Measurements from ENCODE around the gene RNU1-2. TPM values are rescaled to one million over a fixed set of nuclear protein-coding genes. Genes with fewer than 3 reads are reported as not detected.
"Not testable (repeated sequence)": the region's sequence is repeated elsewhere in the genome, so short reads cannot be mapped to it uniquely, and the experiment has no call there.

Gene RNU1-2
- total RNA-seq, 2 experiments from 2014 or later, result 3,257 to 3,430 TPM

DNA sequence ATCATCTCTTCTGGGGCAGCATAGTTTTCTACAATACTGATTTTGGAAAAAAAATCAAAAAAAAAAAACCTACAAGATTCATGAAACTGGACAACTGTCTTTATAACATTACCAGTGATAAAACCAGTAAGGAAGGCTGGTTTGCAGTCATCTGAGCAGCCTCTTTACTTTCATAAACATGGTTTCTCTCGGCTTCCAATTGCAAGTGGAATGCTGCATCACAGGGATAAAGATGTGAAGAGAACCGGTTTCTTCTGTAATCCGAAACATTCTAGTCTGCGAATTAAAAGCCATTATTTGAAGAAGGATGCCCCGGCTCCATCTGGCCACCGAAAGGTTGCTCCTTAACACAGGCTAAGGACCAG, 565 bp upstream of the RNU1-2 start:
- not testable (repeated sequence) for DNase-seq; ATAC-seq (ENCODE audit: low read depth); H3K9me3 Mint-ChIP-seq; H3K36me3 Mint-ChIP-seq
- Mint-ChIP-seq H3K27me3 (peaks cover 11% of the 10 kb centered on the region), H3K27ac (peak overlapping the region; percentile 99), H3K4me3 (peak overlapping the region; percentile 80), H3K4me1 (peaks cover 20% of the 10 kb centered on the region)
- POLR2A ChIA-PET, result interaction anchor here (2.8 kb wide), 1 partner anchor 10 kb away, joined by 48 read pairs; no protein-coding TSS in a partner anchor

DNA sequence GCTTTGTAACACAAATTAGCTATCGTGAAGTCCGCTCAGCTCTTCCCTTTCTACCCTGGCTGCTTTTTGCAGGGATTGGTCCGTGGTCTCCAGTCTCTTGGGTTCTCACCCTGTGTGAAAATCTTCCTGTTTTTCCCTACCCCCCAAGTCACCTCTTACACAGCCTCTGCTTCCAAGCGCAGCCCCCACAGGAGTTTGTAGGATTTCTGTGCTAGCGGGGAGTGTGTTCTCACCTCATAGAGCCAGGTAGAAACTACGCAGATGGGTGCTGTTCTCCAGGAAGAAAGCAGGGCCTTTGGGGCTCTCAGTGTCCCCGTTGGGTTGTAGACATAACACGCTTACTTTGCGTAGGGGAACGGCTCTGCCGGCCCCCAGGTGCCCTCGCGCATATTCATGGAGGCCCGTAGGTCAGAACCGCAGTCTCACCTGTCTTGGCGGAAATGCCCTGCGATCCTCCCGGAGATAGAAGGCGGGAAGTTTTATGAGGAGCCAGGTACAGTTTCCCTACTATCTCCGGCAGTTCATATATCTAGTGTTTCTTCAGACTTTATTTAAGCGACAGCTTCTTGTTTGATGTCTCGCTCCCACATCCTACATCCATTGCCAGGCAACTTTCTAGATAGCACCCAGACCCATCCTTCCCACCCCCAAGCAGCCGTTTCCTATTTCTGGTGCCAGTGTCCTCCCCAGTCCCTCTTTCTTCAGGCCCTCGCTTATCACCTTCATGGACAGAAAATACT, 706 bp downstream of the RNU1-2 start:
- ATAC-seq (ENCODE audit: low read depth) (peak; percentile 23), DNase-seq (peak; percentile 72)
- not testable (repeated sequence) for H3K9me3 Mint-ChIP-seq, H3K36me3 Mint-ChIP-seq, H3K27me3 Mint-ChIP-seq
- H3K4me1 Mint-ChIP-seq, result peaks cover 28% of the 10 kb centered on the region
- POLR2A ChIA-PET, result interaction anchor here (0.7 to 2.8 kb wide), 4 partner anchors 9 to 253 kb away, joined by 3 to 48 read pairs (median 4); partner anchors contain the start of gene CROCC
- H3K27ac Mint-ChIP-seq, result peak overlapping the region; percentile 99
- peak overlapping the region; percentile 80 for H3K4me3 Mint-ChIP-seq

DNA sequence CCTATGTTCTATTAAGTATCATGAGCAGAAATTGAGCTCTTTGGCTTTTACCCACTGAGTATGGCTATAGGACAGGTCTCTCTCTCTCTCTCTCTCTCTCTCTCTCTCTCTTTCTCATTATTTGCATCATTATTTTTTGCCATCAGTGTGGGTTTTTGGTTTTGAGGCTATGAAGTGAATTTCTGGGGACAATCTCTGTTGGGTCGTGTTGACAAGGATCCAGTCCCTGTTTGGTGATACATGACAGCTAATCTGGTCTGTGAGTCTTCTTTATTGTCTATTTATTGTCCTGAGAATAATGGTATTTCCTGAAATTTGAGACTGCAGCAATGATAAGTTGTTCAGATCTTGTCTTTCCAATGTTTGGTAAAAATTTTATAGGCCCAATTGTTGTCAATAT, 1.9 kb downstream of the RNU1-2 start:
- H3K27ac Mint-ChIP-seq, result peak overlapping the region; percentile 80

DNA sequence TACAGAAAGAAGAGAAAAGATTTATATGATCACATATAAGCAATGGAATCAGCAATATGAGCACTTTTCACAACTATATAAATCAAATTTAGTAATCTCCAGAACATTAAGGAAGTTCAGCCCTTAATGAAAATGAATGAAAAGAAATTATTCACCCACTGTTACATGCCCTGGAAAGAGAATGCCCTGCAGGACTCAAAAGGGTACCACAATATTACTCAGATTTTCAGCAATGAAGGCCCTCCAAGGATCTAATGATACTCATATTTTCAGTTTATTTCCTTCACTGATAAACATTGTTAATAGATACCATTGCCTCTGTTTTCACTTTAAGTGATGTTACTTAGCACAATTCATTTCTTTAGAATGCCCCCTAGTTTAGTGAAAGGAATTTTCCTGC, 2.5 kb downstream of the RNU1-2 start:
- ATAC-seq (ENCODE audit: low read depth); DNase-seq; H3K27me3 Mint-ChIP-seq; H3K4me3 Mint-ChIP-seq; H3K27ac Mint-ChIP-seq; H3K36me3 Mint-ChIP-seq; H3K9me3 Mint-ChIP-seq; POLR2A ChIA-PET: not testable (repeated sequence)
- peaks cover 40% of the 10 kb centered on the region for H3K4me1 Mint-ChIP-seq

More for the DNA sequence above, 1.9 kb downstream of the RNU1-2 start:
- not testable (repeated sequence) for DNase-seq; ATAC-seq (ENCODE audit: low read depth); H3K27me3 Mint-ChIP-seq; H3K36me3 Mint-ChIP-seq; H3K9me3 Mint-ChIP-seq
- Mint-ChIP-seq H3K4me1 (peaks cover 35% of the 10 kb centered on the region), H3K4me3 (peak overlapping the region; percentile 74)
- POLR2A ChIA-PET, result interaction anchor here (2.8 kb wide), 1 partner anchor 8 kb away, joined by 48 read pairs; no protein-coding TSS in a partner anchor

DNA sequence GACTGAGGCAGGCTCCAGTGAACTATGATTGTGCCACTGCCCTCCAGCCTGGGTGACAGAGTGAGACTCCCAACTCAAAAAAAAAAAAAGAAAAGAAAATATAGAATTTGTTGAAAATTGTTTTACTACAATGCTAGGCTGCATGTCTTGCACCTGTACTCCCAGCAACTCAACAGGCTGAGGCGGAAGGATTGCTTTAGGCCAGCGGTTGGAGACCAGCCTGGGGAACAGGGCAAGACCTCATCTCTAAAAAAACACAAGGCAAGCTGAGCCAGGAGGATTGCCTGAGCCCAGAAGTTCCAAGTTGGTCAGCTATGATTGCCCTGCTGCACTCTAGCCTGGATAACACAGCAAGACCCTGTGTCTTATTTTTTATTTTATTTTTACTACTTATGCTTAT, 3.2 kb downstream of the RNU1-2 start:
- peaks cover 44% of the 10 kb centered on the region for H3K4me1 Mint-ChIP-seq
- H3K27me3 Mint-ChIP-seq; ATAC-seq (ENCODE audit: low read depth); H3K9me3 Mint-ChIP-seq; H3K36me3 Mint-ChIP-seq; H3K4me3 Mint-ChIP-seq; H3K27ac Mint-ChIP-seq; POLR2A ChIA-PET: not testable (repeated sequence)
- peak; percentile 25 for DNase-seq

DNA sequence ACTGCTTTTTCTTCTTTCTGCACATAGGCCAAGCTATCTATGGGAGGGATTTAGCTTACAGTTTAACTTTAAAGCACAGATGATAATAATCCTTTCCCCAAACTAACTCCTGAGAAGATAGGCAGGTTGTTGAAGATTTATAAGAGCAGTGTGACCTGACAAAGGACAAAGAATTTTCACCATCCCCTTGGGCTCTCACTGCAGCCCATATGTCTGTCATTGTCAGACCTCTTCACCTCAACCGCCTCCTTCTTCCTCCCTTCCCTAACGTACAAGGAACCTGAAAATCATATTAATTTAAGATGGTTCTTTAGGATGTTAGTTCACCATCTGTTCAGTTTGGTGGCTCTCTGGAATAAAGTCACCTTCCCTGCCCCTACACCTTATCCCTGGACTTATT, 5.0 kb downstream of the RNU1-2 start:
- DNase-seq (no peak), ATAC-seq (ENCODE audit: low read depth) (no peak)
- POLR2A ChIA-PET, result no interaction called here
- peak overlapping the region; percentile 5 for H3K4me3 Mint-ChIP-seq
- H3K36me3 Mint-ChIP-seq, result no peaks in the 10 kb centered on the region
- no peaks in the 10 kb centered on the region for H3K9me3 Mint-ChIP-seq
- H3K27ac Mint-ChIP-seq, result no peak overlapping the region
- H3K4me1 Mint-ChIP-seq, result peaks cover 39% of the 10 kb centered on the region
- H3K27me3 Mint-ChIP-seq, result no peaks in the 10 kb centered on the region

DNA sequence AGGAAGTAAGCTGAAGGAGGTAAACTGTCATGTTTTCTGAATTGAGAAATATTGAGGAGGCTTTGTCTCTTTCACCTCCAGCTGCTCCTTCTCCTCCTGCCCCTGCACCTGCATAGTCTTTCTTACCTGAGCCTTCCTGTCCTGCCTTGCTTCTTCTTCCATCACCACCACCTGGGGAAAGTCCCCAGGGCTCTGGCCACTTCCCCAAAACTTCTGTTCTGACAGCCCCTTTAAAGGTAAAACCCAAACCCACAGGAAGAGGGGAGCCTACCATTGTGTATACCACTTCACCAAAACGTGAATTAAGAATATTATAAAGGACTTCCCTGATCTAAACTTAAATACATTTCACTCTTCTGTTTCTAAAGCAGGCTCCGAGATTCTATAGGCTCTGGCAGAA, 5.6 kb downstream of the RNU1-2 start:
- DNase-seq, result peak; percentile 31
- H3K27me3 Mint-ChIP-seq; H3K36me3 Mint-ChIP-seq; ATAC-seq (ENCODE audit: low read depth); H3K9me3 Mint-ChIP-seq; POLR2A ChIA-PET: not testable (repeated sequence)
- Mint-ChIP-seq H3K4me3 (peak overlapping the region; percentile 63), H3K27ac (peak overlapping the region; percentile 35), H3K4me1 (peaks cover 39% of the 10 kb centered on the region)

DNA sequence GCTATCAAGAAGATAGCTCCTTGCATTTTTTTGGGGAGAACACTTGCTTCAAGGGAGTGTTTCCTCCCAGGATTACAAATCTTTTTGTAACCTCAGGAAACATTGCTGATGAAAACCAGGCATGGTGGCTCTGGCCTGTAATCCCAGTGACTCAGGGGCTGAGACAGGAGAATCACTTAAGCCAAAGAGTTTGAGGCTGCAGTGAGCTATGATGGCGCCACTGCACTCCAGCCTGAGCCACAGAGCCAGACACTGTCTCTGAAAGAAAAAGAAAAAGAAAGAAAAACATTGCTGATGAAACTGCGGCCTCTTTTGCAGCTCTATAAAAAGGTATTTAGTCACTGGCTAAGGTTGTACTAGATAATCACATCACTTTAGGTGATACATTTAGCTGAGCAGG, 7.3 kb downstream of the RNU1-2 start:
- peaks cover 33% of the 10 kb centered on the region for H3K4me1 Mint-ChIP-seq
- no peak overlapping the region for H3K27ac Mint-ChIP-seq
- no peaks in the 10 kb centered on the region for H3K36me3 Mint-ChIP-seq
- H3K4me3 Mint-ChIP-seq, result no peak overlapping the region
- peak; percentile 29 for DNase-seq
- H3K9me3 Mint-ChIP-seq, result no peaks in the 10 kb centered on the region
- no peaks in the 10 kb centered on the region for H3K27me3 Mint-ChIP-seq
- ATAC-seq (ENCODE audit: low read depth), result no peak
- POLR2A ChIA-PET, result interaction anchor here (0.6 to 2.7 kb wide), 7 partner anchors 11 to 389 kb away, joined by 3 to 42 read pairs (median 5); partner anchors contain the start of gene RNU1-1

DNA sequence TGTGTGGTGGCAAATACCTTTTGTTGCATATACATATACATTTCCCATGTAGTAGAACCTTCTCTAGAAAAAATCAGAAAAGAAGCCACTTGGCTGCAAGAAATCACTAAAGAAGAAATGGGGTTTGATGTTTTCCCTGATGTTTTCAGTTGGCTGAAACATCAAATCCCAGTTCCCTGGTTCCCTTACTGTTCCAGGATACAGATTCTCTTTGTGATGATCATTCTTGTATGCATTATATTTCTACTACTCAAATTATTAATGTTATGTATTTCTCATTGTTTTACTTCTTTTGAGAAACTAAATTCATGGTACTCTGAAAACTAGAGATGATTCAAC, 7.6 kb downstream of the RNU1-2 start:
- ATAC-seq (ENCODE audit: low read depth), result no peak
- Mint-ChIP-seq H3K27me3 (no peaks in the 10 kb centered on the region), H3K9me3 (no peaks in the 10 kb centered on the region), H3K36me3 (no peaks in the 10 kb centered on the region), H3K4me3 (no peak overlapping the region), H3K4me1 (peaks cover 34% of the 10 kb centered on the region), H3K27ac (no peak overlapping the region)
- DNase-seq, result no peak
- POLR2A ChIA-PET, result interaction anchor here (1.2 to 2.7 kb wide), 4 partner anchors 11 to 389 kb away, joined by 3 to 42 read pairs (median 16); partner anchors contain the start of gene RNU1-1

DNA sequence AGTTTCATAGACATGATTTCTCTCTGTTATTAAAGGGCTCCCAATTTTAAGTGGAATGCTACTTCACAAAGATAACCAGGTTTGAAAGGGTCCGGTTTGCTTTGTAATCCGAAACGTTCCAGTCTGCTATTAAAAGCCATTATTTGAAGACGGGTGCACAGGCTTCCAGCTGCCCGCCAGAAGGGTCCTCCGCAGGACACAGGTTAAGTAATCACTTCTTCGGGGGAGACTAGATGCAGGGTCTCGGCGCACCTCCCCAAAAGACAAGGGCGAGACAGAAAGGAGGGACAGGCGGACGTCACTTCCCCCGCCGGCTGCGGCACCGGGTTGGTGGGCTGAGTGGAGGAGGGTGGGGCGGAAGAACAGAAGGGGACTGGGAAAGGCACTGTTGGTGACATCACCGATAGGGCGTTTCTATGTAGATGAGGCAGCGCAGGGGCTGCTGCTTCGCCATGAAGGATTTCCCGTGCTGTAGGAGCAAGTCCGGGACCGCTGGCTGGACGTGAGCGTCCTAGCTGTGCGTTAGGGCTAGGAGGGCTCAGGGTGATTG, 8.9 kb downstream of the RNU1-2 start:
- no peaks in the 10 kb centered on the region for H3K27me3 Mint-ChIP-seq
- H3K4me1 Mint-ChIP-seq, result peaks cover 34% of the 10 kb centered on the region
- no peaks in the 10 kb centered on the region for H3K9me3 Mint-ChIP-seq
- no peak overlapping the region for H3K4me3 Mint-ChIP-seq
- no peaks in the 10 kb centered on the region for H3K36me3 Mint-ChIP-seq
- no peak overlapping the region for H3K27ac Mint-ChIP-seq
- peak; percentile 93 for ATAC-seq (ENCODE audit: low read depth)
- POLR2A ChIA-PET, result interaction anchor here (0.6 to 2.9 kb wide), 27 partner anchors 8 to 1067 kb away, joined by 3 to 48 read pairs (median 4); partner anchors contain the start of genes CROCC, FBXO42, NBPF1 and NECAP2
- DNase-seq, result peak; percentile 95

DNA sequence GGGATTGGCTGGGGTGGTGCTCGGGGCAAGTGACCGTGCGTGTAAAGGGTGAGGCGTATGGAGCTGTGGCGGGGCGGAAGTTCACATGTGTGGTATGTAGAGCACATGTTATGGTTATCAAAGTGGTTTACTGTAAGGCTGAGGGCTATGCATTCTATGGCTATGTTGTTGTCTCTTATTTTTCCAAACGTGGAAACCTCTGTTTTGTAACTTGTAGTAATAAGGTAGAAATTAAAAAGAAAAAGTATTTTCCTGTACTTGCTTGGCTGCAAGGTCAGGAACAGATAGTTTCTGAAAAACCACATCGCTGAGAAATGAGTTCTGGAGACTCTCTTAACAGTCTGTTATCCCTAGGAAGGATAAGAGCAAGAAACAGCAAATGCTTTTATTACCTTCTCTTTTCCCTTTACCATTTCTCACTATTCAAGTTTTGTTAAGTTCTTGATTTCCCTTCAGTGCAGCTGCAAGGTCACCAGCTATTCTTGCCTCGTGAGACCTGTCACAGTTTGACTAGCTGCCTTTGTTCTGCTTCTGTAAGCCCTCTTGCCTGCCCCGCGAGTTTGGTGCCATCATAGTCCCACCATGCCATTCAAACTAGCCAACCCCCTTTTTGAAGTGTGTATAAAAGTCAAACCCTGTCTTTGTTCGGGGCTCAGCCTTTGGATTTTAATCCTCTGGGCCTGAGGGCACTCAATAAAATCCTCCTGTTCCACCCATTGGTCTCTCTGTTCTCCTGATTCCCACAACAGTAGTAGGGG, 9.5 kb downstream of the RNU1-2 start:
- DNase-seq (peak; percentile 48), ATAC-seq (ENCODE audit: low read depth) (peak; percentile 81)
- H3K27ac Mint-ChIP-seq, result no peak overlapping the region
- H3K4me1 Mint-ChIP-seq, result peaks cover 36% of the 10 kb centered on the region
- H3K4me3 Mint-ChIP-seq, result no peak overlapping the region
- H3K27me3 Mint-ChIP-seq, result no peaks in the 10 kb centered on the region
- POLR2A ChIA-PET, result interaction anchor here (0.6 to 2.9 kb wide), 27 partner anchors 9 to 1068 kb away, joined by 3 to 48 read pairs (median 4); partner anchors contain the start of genes CROCC, FBXO42, NBPF1 and NECAP2
- no peaks in the 10 kb centered on the region for H3K9me3 Mint-ChIP-seq
- no peaks in the 10 kb centered on the region for H3K36me3 Mint-ChIP-seq

DNA sequence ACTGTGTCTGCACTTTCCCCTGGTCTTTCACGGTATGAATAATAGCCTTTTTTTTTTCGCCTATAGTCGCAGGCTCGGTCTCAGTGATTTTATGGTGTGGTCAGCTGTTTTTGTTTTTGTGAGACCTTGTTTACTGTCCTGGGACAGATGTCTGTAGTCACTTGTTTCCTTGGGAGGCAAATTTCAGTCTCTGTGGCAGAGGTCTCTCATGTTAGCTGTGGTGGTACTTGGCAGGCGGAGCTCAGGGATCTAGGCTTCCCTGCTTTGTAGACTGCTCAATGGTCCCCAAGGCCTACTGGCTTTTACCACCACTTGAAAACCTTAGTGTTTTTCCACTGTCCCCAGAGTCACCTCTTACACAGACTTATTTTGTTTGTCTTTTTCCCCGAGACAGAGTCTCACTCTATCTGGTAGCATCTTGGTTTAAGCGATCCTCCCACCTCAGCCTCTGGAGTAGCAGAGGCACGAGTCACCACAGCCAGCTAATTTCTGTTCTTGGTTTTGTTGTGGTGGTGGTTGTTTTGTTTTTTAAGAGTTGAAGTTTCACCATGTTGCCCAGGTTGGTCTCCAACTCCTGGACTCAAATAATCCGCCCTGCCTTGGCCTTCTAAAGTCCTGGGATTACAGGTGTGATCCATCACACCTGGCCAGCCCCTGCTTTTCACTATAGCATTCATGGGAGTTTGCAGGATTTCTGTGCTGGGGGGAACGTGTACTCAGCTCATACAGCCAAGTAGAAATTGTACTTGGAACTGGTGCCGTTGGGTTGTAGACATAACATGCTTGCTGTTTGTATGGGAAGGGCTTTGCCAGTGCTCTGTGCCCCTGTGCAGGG, 10.3 kb downstream of the RNU1-2 start:
- ATAC-seq (ENCODE audit: low read depth) (no peak), DNase-seq (peak; percentile 27)

More for the DNA sequence above, 10.3 kb downstream of the RNU1-2 start:
- Mint-ChIP-seq H3K27ac (no peak overlapping the region), H3K4me3 (no peak overlapping the region), H3K36me3 (no peaks in the 10 kb centered on the region), H3K4me1 (peaks cover 31% of the 10 kb centered on the region), H3K9me3 (no peaks in the 10 kb centered on the region), H3K27me3 (no peaks in the 10 kb centered on the region)
- POLR2A ChIA-PET, result interaction anchor here (0.7 to 2.9 kb wide), 11 partner anchors 9 to 416 kb away, joined by 3 to 48 read pairs (median 5); partner anchors contain the start of genes CROCC, NBPF1 and RNU1-2

Data from activated naive CD8-positive, alpha-beta T cell treated with anti-CD3 and anti-CD28 coated beads, Interleukin-2, amount 10 ng/mL, durations not matched to agents 7 days and 5 days (primary cell).